GM18505 (cell line): ENCODE results near the gene TMEM63C.

ENCODE experiments used
- ATAC-seq: cut with Tn5 transposase; IDR thresholded peaks from one replicate; pipeline ENCODE4 v1.9.1; 2021; ENCODE audit not compliant: unreplicated experiment
- POLR2A ChIP-seq: IDR thresholded peaks from 4 replicates; pipeline ENCODE4 v1.6.1; 2011; ENCODE audit warnings: borderline replicate concordance; ENCODE audit not compliant: insufficient read depth, insufficient read length; ENCODE audit errors: extremely low read depth

TMEM63C gene

GRCh38 chr14:77197988-77198387 is 16.4 kb downstream of the TMEM63C start:
- ATAC-seq = no peak
- TF ChIP-seq POLR2A = no peak

GRCh38 chr14:77198561-77198960 is 17.0 kb downstream of the TMEM63C start:
- no peak for ATAC-seq

GRCh38 chr14:77199590-77199989 is 18.0 kb downstream of the TMEM63C start:
- TF ChIP-seq POLR2A = no peak
- ATAC-seq = no peak

More at GRCh38 chr14:77198561-77198960, 17.0 kb downstream of the TMEM63C start:
- TF ChIP-seq POLR2A = no peak

- no peak for ATAC-seq
- TF ChIP-seq POLR2A = no peak
Observed at GRCh38 chr14:77200406-77200985, 18.9 kb downstream of the TMEM63C start.

GRCh38 chr14:77201696-77202095 is 20.1 kb downstream of the TMEM63C start:
- ATAC-seq = no peak
- TF ChIP-seq POLR2A = no peak

- no peak for ATAC-seq
- TF ChIP-seq POLR2A = no peak
Observed at GRCh38 chr14:77203611-77204458, 22.2 kb downstream of the TMEM63C start.

GRCh38 chr14:77204459-77204771 is 22.8 kb downstream of the TMEM63C start:
- no peak for TF ChIP-seq POLR2A
- no peak for ATAC-seq

GRCh38 chr14:77204907-77205306 is 23.3 kb downstream of the TMEM63C start:
- TF ChIP-seq POLR2A = no peak
- no peak for ATAC-seq

GRCh38 chr14:77205566-77205965 is 24.0 kb downstream of the TMEM63C start:
- no peak for ATAC-seq
- no peak for TF ChIP-seq POLR2A

GRCh38 chr14:77206261-77206824 is 24.7 kb downstream of the TMEM63C start:
- ATAC-seq = no peak
- no peak for TF ChIP-seq POLR2A

GRCh38 chr14:77206877-77207389 is 25.3 kb downstream of the TMEM63C start:
- no peak for TF ChIP-seq POLR2A
- no peak for ATAC-seq

GRCh38 chr14:77208291-77208978 is 26.8 kb downstream of the TMEM63C start:
- ATAC-seq = no peak
- TF ChIP-seq POLR2A = no peak

GRCh38 chr14:77208979-77209318 is 27.4 kb downstream of the TMEM63C start:
- ATAC-seq = no peak
- TF ChIP-seq POLR2A = no peak
